Left ventricle myocardium inferior (tissue), 1 donor: ENCODE data around the gene RAB3A. TPM values are rescaled to one million over a fixed set of nuclear protein-coding genes. Genes with fewer than 3 reads are reported as not detected.

Experiments
- DNase-seq: peaks from one replicate; pipeline ENCODE4 v3.0.0-alpha.2; 2020
- H3K27ac ChIP-seq: fragments of 200-600 bp; replicated peaks from 2 replicates; pipeline ENCODE4 v1.8.0; 2021
- H3K27me3 ChIP-seq: fragments of 200-600 bp; 2 replicates; pipeline ENCODE4 v1.8.0; 2021; ENCODE audit warnings: low read depth
- H3K36me3 ChIP-seq: fragments of 200-600 bp; 2 replicates; pipeline ENCODE4 v1.8.0; 2021
- H3K4me1 ChIP-seq: fragments of 200-600 bp; 2 replicates; pipeline ENCODE4 v1.8.0; 2021
- H3K4me3 ChIP-seq: fragments of 200-600 bp; 2 replicates; pipeline ENCODE4 v1.8.0; 2021; ENCODE audit warnings: mild to moderate bottlenecking, moderate library complexity
- H3K9me3 ChIP-seq: fragments of 200-600 bp; replicated peaks from 2 replicates; pipeline ENCODE4 v1.8.0; 2021
- CTCF ChIP-seq: fragments of 200-600 bp; IDR thresholded peaks from 2 replicates; pipeline ENCODE4 v1.8.0; 2021; ENCODE audit warnings: antibody characterized with exemption, mild to moderate bottlenecking, borderline replicate concordance
- intact Hi-C: fragments of 100-400 bp; cut with micrococcal nuclease; formaldehyde crosslinking; loops from one replicate; pipeline ENCODE4 v1.11.0; 2022
- total RNA-seq: library from RNA; stranded (reverse); fragmentation: NEBNext Ultra II Directional; extraction: Animal tissue kit (Norgen Biotek cat#: 25700); gene quantifications from one replicate; pipeline ENCODE4 v1.2.1, GENCODE V29; 2021
- donor health status: DM: no; HTN: yes; CAD: no; lungs with severe emphysema.

RAB3A gene
- total RNA-seq, 1 donor from 2014 or later: 37.4 TPM

- DNase-seq: no peak
- Histone ChIP-seq H3K9me3 (no peaks in the 10 kb centered on the region), H3K27me3 (peaks cover 49% of the 10 kb centered on the region), H3K4me1 (peaks cover 30% of the 10 kb centered on the region), H3K4me3 (no peak overlapping the region), H3K27ac (no peak overlapping the region), H3K36me3 (no peaks in the 10 kb centered on the region)
- no peak for TF ChIP-seq CTCF
- intact Hi-C loops: no loop called here
These were observed 18.2 kb upstream of the RAB3A start for GRCh38 chr19:18221815-18222725.

GRCh38 chr19:18220632-18221275, 16.9 kb upstream of the RAB3A start:
- H3K36me3 ChIP-seq: no peaks in the 10 kb centered on the region
- H3K9me3 ChIP-seq: no peaks in the 10 kb centered on the region
- intact Hi-C loops: no loop called here
- no peak overlapping the region for H3K27ac ChIP-seq
- H3K4me3 ChIP-seq: no peak overlapping the region
- no peak for DNase-seq
- H3K4me1 ChIP-seq: peaks cover 18% of the 10 kb centered on the region
- H3K27me3 ChIP-seq: peaks cover 36% of the 10 kb centered on the region
- TF ChIP-seq CTCF: no peak

GRCh38 chr19:18219911-18220631, 16.2 kb upstream of the RAB3A start:
- no peak for TF ChIP-seq CTCF
- H3K4me1 ChIP-seq: peaks cover 12% of the 10 kb centered on the region
- no peaks in the 10 kb centered on the region for H3K9me3 ChIP-seq
- no peak for DNase-seq
- H3K27me3 ChIP-seq: peaks cover 29% of the 10 kb centered on the region
- H3K36me3 ChIP-seq: no peaks in the 10 kb centered on the region
- intact Hi-C loops: no loop called here
- H3K27ac ChIP-seq: no peak overlapping the region
- no peak overlapping the region for H3K4me3 ChIP-seq

- H3K27ac ChIP-seq: no peak overlapping the region
- H3K9me3 ChIP-seq: no peaks in the 10 kb centered on the region
- no peak for TF ChIP-seq CTCF
- no peak for DNase-seq
- H3K36me3 ChIP-seq: no peaks in the 10 kb centered on the region
- intact Hi-C loops: no loop called here
- no peaks in the 10 kb centered on the region for H3K4me1 ChIP-seq
- H3K27me3 ChIP-seq: peaks cover 24% of the 10 kb centered on the region
- H3K4me3 ChIP-seq: no peak overlapping the region
These were observed 14.8 kb upstream of the RAB3A start for GRCh38 chr19:18218600-18218999.

GRCh38 chr19:18218159-18218558, 14.3 kb upstream of the RAB3A start:
- intact Hi-C loops: no loop called here

More at GRCh38 chr19:18218159-18218558, 14.3 kb upstream of the RAB3A start:
- H3K27me3 ChIP-seq: peaks cover 24% of the 10 kb centered on the region
- no peaks in the 10 kb centered on the region for H3K4me1 ChIP-seq
- TF ChIP-seq CTCF: no peak
- DNase-seq: no peak
- H3K4me3 ChIP-seq: no peak overlapping the region
- no peaks in the 10 kb centered on the region for H3K36me3 ChIP-seq
- no peaks in the 10 kb centered on the region for H3K9me3 ChIP-seq
- H3K27ac ChIP-seq: no peak overlapping the region
